HG03045 (cell line): Measurements from ENCODE around the gene GJD3.

ENCODE experiments used
- ATAC-seq: cut with Tn5 transposase; IDR thresholded peaks from one replicate; pipeline ENCODE4 v1.9.1; 2021; ENCODE audit warnings: mild to moderate bottlenecking, moderate library complexity; ENCODE audit not compliant: unreplicated experiment

Gene GJD3

GRCh38 chr17:40313668-40314583, 50.6 kb downstream of the GJD3 start:
- no peak for ATAC-seq
